ENCODE results near the gene ZBTB8B. TPM values are rescaled to one million over a fixed set of nuclear protein-coding genes. Genes with fewer than 3 reads are reported as not detected.
"Not testable (repeated sequence)": the region's sequence is repeated elsewhere in the genome, so short reads cannot be mapped to it uniquely, and the experiment has no call there.

The ZBTB8B gene
- total RNA-seq, 1 experiment from 2014 or later = 0.08 TPM

DNA sequence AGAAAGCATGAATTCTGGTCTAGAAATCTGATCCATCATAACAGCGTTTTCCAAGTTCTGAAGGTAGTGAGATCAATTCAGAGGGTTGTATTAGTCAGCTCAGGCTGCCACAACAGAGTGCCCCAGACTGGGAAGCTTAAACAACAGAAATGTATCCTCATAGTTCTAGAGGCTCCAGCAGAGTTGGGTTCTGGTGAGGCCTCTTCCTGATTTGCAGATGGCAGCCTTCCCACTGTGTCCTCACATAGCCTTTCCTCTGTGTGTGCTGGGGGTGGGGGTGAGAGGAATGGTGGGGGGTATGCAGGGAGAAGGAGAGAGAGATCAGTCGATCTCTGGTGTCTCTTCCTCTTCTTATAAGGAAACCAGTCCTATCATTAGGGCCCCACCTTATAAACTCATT, 15.1 kb downstream of the ZBTB8B start:
- Histone ChIP-seq H3K36me3 (ENCODE audit: control insufficient read depth, insufficient read depth, low read length) (no peaks in the 10 kb centered on the region), H3K4me3 (ENCODE audit: low read depth in 2 of 2, low read length in 2 of 2) (no peak overlapping the region), H3K4me1 (ENCODE audit: control insufficient read depth, insufficient read depth, low read length) (no peaks in the 10 kb centered on the region), H3K9me3 (ENCODE audit: control insufficient read depth, insufficient read depth, low read depth, low read length) (no peaks in the 10 kb centered on the region), H3K27me3 (ENCODE audit: control insufficient read depth, insufficient read depth, low read length) (no peaks in the 10 kb centered on the region), H3K27ac (ENCODE audit: low read length) (no peak overlapping the region)
- POLR2A ChIA-PET = interaction anchor here (0.6 kb wide), 1 partner anchor 55 kb away, joined by 3 read pairs; no protein-coding TSS in a partner anchor
- intact Hi-C loops (cut with micrococcal nuclease; ENCODE audit: unreplicated experiment) (no loop called here), in situ Hi-C loops (cut with HindIII; ENCODE audit: low pct_unique_long_range_greater_than_20kb, low sequenced_read_pairs) (no loop called here)
- DNase-seq (ENCODE audit: low read depth, low spot score) = no peak
- CTCF ChIA-PET = no interaction called here
- ATAC-seq = no peak
- TF ChIP-seq, protein P1, sequence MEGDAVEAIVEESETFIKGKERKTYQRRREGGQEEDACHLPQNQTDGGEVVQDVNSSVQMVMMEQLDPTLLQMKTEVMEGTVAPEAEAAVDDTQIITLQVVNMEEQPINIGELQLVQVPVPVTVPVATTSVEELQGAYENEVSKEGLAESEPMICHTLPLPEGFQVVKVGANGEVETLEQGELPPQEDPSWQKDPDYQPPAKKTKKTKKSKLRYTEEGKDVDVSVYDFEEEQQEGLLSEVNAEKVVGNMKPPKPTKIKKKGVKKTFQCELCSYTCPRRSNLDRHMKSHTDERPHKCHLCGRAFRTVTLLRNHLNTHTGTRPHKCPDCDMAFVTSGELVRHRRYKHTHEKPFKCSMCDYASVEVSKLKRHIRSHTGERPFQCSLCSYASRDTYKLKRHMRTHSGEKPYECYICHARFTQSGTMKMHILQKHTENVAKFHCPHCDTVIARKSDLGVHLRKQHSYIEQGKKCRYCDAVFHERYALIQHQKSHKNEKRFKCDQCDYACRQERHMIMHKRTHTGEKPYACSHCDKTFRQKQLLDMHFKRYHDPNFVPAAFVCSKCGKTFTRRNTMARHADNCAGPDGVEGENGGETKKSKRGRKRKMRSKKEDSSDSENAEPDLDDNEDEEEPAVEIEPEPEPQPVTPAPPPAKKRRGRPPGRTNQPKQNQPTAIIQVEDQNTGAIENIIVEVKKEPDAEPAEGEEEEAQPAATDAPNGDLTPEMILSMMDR (IDR thresholded peaks at IDR 0.05) = no peak
- no peak for TF ChIP-seq POLR2AphosphoS5 (IDR thresholded peaks at IDR 0.05; ENCODE audit: low read depth, low read length)
- TF ChIP-seq SIN3A (IDR thresholded peaks at IDR 0.05; ENCODE audit: borderline replicate concordance, insufficient read depth, low read depth, low read length) = no peak
- TF ChIP-seq, protein P2, sequence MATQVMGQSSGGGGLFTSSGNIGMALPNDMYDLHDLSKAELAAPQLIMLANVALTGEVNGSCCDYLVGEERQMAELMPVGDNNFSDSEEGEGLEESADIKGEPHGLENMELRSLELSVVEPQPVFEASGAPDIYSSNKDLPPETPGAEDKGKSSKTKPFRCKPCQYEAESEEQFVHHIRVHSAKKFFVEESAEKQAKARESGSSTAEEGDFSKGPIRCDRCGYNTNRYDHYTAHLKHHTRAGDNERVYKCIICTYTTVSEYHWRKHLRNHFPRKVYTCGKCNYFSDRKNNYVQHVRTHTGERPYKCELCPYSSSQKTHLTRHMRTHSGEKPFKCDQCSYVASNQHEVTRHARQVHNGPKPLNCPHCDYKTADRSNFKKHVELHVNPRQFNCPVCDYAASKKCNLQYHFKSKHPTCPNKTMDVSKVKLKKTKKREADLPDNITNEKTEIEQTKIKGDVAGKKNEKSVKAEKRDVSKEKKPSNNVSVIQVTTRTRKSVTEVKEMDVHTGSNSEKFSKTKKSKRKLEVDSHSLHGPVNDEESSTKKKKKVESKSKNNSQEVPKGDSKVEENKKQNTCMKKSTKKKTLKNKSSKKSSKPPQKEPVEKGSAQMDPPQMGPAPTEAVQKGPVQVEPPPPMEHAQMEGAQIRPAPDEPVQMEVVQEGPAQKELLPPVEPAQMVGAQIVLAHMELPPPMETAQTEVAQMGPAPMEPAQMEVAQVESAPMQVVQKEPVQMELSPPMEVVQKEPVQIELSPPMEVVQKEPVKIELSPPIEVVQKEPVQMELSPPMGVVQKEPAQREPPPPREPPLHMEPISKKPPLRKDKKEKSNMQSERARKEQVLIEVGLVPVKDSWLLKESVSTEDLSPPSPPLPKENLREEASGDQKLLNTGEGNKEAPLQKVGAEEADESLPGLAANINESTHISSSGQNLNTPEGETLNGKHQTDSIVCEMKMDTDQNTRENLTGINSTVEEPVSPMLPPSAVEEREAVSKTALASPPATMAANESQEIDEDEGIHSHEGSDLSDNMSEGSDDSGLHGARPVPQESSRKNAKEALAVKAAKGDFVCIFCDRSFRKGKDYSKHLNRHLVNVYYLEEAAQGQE (IDR thresholded peaks at IDR 0.05; ENCODE audit: insufficient read depth in 1 of 2, low read depth in 2 of 2, low read length in 1 of 2) = no peak
- TF ChIP-seq TCF7L2 (IDR thresholded peaks at IDR 0.05; ENCODE audit: low read depth, low read length) = no peak
- no TSS peak for BruUV-seq (replicated peaks)

DNA sequence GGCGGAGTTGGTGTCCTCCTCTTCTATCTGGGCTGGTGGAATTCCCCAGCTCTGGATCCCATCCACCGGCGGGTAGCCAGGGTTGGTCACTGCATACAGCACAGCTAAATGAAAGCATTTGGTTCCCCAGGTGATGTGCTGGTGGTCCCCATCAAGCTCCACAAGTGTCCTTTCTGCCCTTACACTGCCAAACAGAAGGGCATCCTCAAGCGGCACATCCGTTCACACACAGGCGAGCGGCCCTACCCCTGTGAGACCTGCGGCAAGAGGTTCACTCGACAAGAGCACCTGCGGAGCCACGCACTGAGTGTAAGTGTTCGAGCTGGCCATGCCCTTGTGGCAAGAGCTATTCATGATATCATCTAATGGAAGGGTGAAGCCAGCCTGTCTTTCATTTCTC, 15.9 kb downstream of the ZBTB8B start:
- CTCF ChIA-PET = no interaction called here
- 0 out of 2 replicates have a peak, but pooled peaks have one; percentile 19 for ATAC-seq
- Histone ChIP-seq H3K9me3 (ENCODE audit: control insufficient read depth, insufficient read depth, low read depth, low read length) (no peaks in the 10 kb centered on the region), H3K4me3 (ENCODE audit: low read depth in 2 of 2, low read length in 2 of 2) (no peak overlapping the region), H3K4me1 (ENCODE audit: control insufficient read depth, insufficient read depth, low read length) (no peaks in the 10 kb centered on the region), H3K36me3 (ENCODE audit: control insufficient read depth, insufficient read depth, low read length) (no peaks in the 10 kb centered on the region), H3K27ac (ENCODE audit: low read length) (no peak overlapping the region), H3K27me3 (ENCODE audit: control insufficient read depth, insufficient read depth, low read length) (no peaks in the 10 kb centered on the region)
- POLR2A ChIA-PET = no interaction called here
- BruUV-seq (replicated peaks) = no TSS peak
- DNase-seq (ENCODE audit: low read depth, low spot score) = no peak
- intact Hi-C loops (cut with micrococcal nuclease; ENCODE audit: unreplicated experiment) (no loop called here), in situ Hi-C loops (cut with HindIII; ENCODE audit: low pct_unique_long_range_greater_than_20kb, low sequenced_read_pairs) (no loop called here)
- TF ChIP-seq POLR2AphosphoS5 (IDR thresholded peaks at IDR 0.05; ENCODE audit: low read depth, low read length) (no peak), SIN3A (IDR thresholded peaks at IDR 0.05; ENCODE audit: borderline replicate concordance, insufficient read depth, low read depth, low read length) (no peak), TCF7L2 (IDR thresholded peaks at IDR 0.05; ENCODE audit: low read depth, low read length) (no peak)
- TF ChIP-seq, protein P2 (IDR thresholded peaks at IDR 0.05; ENCODE audit: insufficient read depth in 1 of 2, low read depth in 2 of 2, low read length in 1 of 2) = no peak
- TF ChIP-seq, protein P1 (IDR thresholded peaks at IDR 0.05) = no peak

DNA sequence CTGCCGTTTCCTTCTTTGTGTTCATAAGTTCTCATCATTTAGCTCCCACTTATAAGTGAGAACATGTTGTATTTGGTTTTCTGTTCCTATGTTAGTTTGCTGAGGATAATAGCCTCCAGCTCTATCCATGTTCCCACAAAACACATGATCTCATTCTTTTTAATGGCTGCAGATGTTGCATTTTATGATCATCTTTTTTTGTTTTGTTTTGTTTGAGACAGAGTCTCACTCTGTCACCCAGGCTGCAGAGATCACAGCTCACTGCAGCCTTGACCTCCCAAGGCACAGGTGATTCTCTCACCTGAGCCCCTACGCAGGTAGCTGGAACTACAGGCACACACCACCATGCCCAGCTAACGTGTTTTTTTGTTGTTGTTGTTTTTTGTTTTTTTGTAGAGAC, 16.9 kb downstream of the ZBTB8B start:
- not testable (repeated sequence) for BruUV-seq (replicated peaks)

More for the DNA sequence above, 16.9 kb downstream of the ZBTB8B start:
- H3K36me3 ChIP-seq (ENCODE audit: control insufficient read depth, insufficient read depth, low read length); H3K9me3 ChIP-seq (ENCODE audit: control insufficient read depth, insufficient read depth, low read depth, low read length); in situ Hi-C loops (cut with HindIII; ENCODE audit: low pct_unique_long_range_greater_than_20kb, low sequenced_read_pairs); CTCF ChIA-PET; H3K4me1 ChIP-seq (ENCODE audit: control insufficient read depth, insufficient read depth, low read length); intact Hi-C loops (cut with micrococcal nuclease; ENCODE audit: unreplicated experiment); ATAC-seq; H3K27ac ChIP-seq (ENCODE audit: low read length); POLR2A ChIA-PET; H3K27me3 ChIP-seq (ENCODE audit: control insufficient read depth, insufficient read depth, low read length); H3K4me3 ChIP-seq (ENCODE audit: low read depth in 2 of 2, low read length in 2 of 2); DNase-seq (ENCODE audit: low read depth, low spot score): not testable (repeated sequence)

Data from Panc1 (cell line).